Measurements from ENCODE around the gene STIM1.
"Not testable (repeated sequence)": the region's sequence is repeated elsewhere in the genome, so short reads cannot be mapped to it uniquely, and the experiment has no call there.

Gene STIM1

GRCh38 chr11:3809624-3809928 lies 45.9 kb upstream of the STIM1 start:
- no peak overlapping the region for H3K4me3 ChIP-seq (ENCODE audit: low read length)
- no peak overlapping the region for H3K27ac ChIP-seq (ENCODE audit: low read depth, low read length)
- H3K27me3 ChIP-seq (ENCODE audit: control insufficient read depth, low read length): no peaks in the 10 kb centered on the region
- no peaks in the 10 kb centered on the region for H4K20me1 ChIP-seq (ENCODE audit: control insufficient read depth, insufficient read depth, low read depth, low read length)
- no peaks in the 10 kb centered on the region for H3K36me3 ChIP-seq (ENCODE audit: control insufficient read depth, low read length)
- no peaks in the 10 kb centered on the region for H3K9me2 ChIP-seq (replicated peaks; ENCODE audit: control insufficient read depth, low read length)
- H3F3A ChIP-seq (ENCODE audit: control insufficient read depth, insufficient read depth): 0 out of 2 replicates have a peak, but pooled peaks cover 3% of the 10 kb centered on the region
- no peak for TF ChIP-seq EZH2phosphoT487 (IDR thresholded peaks at IDR 0.05; ENCODE audit: borderline replicate concordance, low read length)
- TF ChIP-seq CTCF (IDR thresholded peaks at IDR 0.05; ENCODE audit: low read depth, low read length, poor library complexity, severe bottlenecking): no peak
- H3K4me1 ChIP-seq (ENCODE audit: control insufficient read depth, low read length): peaks cover 14% of the 10 kb centered on the region
- H3K79me2 ChIP-seq (ENCODE audit: control insufficient read depth, low read length): no peaks in the 10 kb centered on the region
- peak overlapping the region; percentile 76 for H3K4me2 ChIP-seq (ENCODE audit: low read length)
- no peaks in the 10 kb centered on the region for H3K9me3 ChIP-seq (ENCODE audit: control insufficient read depth, insufficient read depth, low read length)

- TF ChIP-seq EZH2phosphoT487 (IDR thresholded peaks at IDR 0.05; ENCODE audit: borderline replicate concordance, low read length): no peak
- no peak for TF ChIP-seq CTCF (IDR thresholded peaks at IDR 0.05; ENCODE audit: low read depth, low read length, poor library complexity, severe bottlenecking)
- Histone ChIP-seq H3K9me2 (replicated peaks; ENCODE audit: control insufficient read depth, low read length) (no peaks in the 10 kb centered on the region), H3K79me2 (ENCODE audit: control insufficient read depth, low read length) (no peaks in the 10 kb centered on the region), H3K27me3 (ENCODE audit: control insufficient read depth, low read length) (no peaks in the 10 kb centered on the region), H4K20me1 (ENCODE audit: control insufficient read depth, insufficient read depth, low read depth, low read length) (no peaks in the 10 kb centered on the region), H3K9me3 (ENCODE audit: control insufficient read depth, insufficient read depth, low read length) (no peaks in the 10 kb centered on the region), H3K4me2 (ENCODE audit: low read length) (no peak overlapping the region), H3K36me3 (ENCODE audit: control insufficient read depth, low read length) (no peaks in the 10 kb centered on the region), H3K27ac (ENCODE audit: low read depth, low read length) (no peak overlapping the region), H3F3A (ENCODE audit: control insufficient read depth, insufficient read depth) (0 out of 2 replicates have a peak, but pooled peaks cover 3% of the 10 kb centered on the region), H3K4me3 (ENCODE audit: low read length) (no peak overlapping the region), H3K4me1 (ENCODE audit: control insufficient read depth, low read length) (peaks cover 14% of the 10 kb centered on the region)
These were observed 45.0 kb upstream of the STIM1 start for GRCh38 chr11:3810446-3810845.

GRCh38 chr11:3810951-3811350 lies 44.5 kb upstream of the STIM1 start:
- H3K9me2 ChIP-seq (replicated peaks; ENCODE audit: control insufficient read depth, low read length): no peaks in the 10 kb centered on the region
- no peaks in the 10 kb centered on the region for H3K27me3 ChIP-seq (ENCODE audit: control insufficient read depth, low read length)
- no peaks in the 10 kb centered on the region for H4K20me1 ChIP-seq (ENCODE audit: control insufficient read depth, insufficient read depth, low read depth, low read length)
- no peaks in the 10 kb centered on the region for H3K36me3 ChIP-seq (ENCODE audit: control insufficient read depth, low read length)
- H3K4me1 ChIP-seq (ENCODE audit: control insufficient read depth, low read length): peaks cover 14% of the 10 kb centered on the region
- TF ChIP-seq CTCF (IDR thresholded peaks at IDR 0.05; ENCODE audit: low read depth, low read length, poor library complexity, severe bottlenecking): no peak
- TF ChIP-seq EZH2phosphoT487 (IDR thresholded peaks at IDR 0.05; ENCODE audit: borderline replicate concordance, low read length): no peak
- H3K4me3 ChIP-seq (ENCODE audit: low read length): no peak overlapping the region
- no peaks in the 10 kb centered on the region for H3K79me2 ChIP-seq (ENCODE audit: control insufficient read depth, low read length)
- H3K9me3 ChIP-seq (ENCODE audit: control insufficient read depth, insufficient read depth, low read length): no peaks in the 10 kb centered on the region
- H3F3A ChIP-seq (ENCODE audit: control insufficient read depth, insufficient read depth): 0 out of 2 replicates have a peak, but pooled peaks cover 3% of the 10 kb centered on the region
- no peak overlapping the region for H3K27ac ChIP-seq (ENCODE audit: low read depth, low read length)
- H3K4me2 ChIP-seq (ENCODE audit: low read length): no peak overlapping the region

- H3K27me3 ChIP-seq (ENCODE audit: control insufficient read depth, low read length); H3K9me2 ChIP-seq (replicated peaks; ENCODE audit: control insufficient read depth, low read length); H3K4me1 ChIP-seq (ENCODE audit: control insufficient read depth, low read length); H3K27ac ChIP-seq (ENCODE audit: low read depth, low read length); H3K79me2 ChIP-seq (ENCODE audit: control insufficient read depth, low read length); H3K9me3 ChIP-seq (ENCODE audit: control insufficient read depth, insufficient read depth, low read length); H3K36me3 ChIP-seq (ENCODE audit: control insufficient read depth, low read length); H4K20me1 ChIP-seq (ENCODE audit: control insufficient read depth, insufficient read depth, low read depth, low read length); H3K4me2 ChIP-seq (ENCODE audit: low read length); H3K4me3 ChIP-seq (ENCODE audit: low read length); H3F3A ChIP-seq (ENCODE audit: control insufficient read depth, insufficient read depth): not testable (repeated sequence)
These were observed 40.6 kb upstream of the STIM1 start for GRCh38 chr11:3814832-3815231.
